ENCODE data around the gene CCDC149.

CCDC149 gene

DNA sequence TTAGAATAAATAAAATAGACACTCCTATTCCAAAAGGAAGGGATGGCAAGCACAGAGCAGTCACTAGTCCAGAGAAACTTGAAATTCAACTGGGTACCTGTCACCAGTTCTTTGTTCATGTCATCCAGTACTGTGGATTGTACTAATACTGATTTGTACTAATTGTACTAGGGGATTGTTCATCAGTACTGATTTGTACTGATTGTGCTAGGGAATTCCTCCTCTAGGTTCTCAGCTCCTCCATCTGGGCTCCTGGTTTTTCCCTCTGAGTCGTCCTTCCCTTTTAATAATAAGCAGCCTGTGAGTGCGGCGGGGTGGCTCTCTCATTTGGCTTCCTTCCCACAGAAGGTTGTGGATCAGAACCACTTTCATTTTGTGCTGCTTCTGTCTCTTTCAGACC, 148.5 kb downstream of the CCDC149 start:
- Histone ChIP-seq H3K27ac (ENCODE audit: insufficient read depth, low read length, poor library complexity, severe bottlenecking) (no peak overlapping the region), H3K36me3 (ENCODE audit: control insufficient read depth, insufficient read depth, low read length) (no peaks in the 10 kb centered on the region), H3K4me3 (ENCODE audit: insufficient read depth, low read depth, low read length, poor library complexity, severe bottlenecking) (no peak overlapping the region), H3K4me1 (ENCODE audit: control insufficient read depth, insufficient read depth, low read length, poor library complexity, severe bottlenecking) (no peaks in the 10 kb centered on the region), H3K27me3 (replicated peaks; ENCODE audit: control insufficient read depth, insufficient read depth, low read length, poor library complexity, severe bottlenecking) (no peaks in the 10 kb centered on the region), H3K9me3 (ENCODE audit: control insufficient read depth, low read length) (no peaks in the 10 kb centered on the region)
- no peak for DNase-seq

DNA sequence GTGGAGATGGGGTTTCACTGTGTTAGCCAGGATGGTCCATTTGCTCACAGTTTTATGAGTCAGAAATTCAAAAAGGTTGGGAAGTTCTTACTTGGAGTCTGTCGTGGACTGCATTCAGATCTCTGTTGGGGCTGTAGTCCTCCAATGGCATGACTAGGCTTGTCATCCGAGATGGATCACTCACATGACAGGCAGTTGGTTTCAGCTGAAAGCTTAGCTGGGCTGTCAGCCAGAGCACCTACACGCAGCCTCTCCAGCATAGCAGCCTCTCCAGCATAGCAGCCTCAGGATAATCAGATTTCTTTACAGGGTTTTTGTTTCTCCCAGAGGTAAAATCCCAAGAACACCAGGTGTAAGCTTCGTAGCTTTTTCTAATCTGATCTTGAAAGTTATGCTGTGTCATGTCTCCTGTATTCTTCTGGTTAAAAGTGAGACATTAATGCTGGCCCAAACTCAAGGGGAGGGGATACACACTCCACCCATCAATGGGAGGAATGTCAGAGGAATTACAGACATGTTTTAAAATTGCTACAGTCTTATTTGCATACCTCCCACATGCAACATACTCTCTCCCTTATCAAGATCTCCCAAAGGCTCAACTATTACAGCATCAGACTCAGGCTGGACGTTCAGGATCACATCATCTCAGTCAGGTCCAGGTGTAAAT, 149.1 kb downstream of the CCDC149 start:
- H3K4me1 ChIP-seq (ENCODE audit: control insufficient read depth, insufficient read depth, low read length, poor library complexity, severe bottlenecking): no peaks in the 10 kb centered on the region
- DNase-seq: no peak
- no peak overlapping the region for H3K27ac ChIP-seq (ENCODE audit: insufficient read depth, low read length, poor library complexity, severe bottlenecking)
- H3K9me3 ChIP-seq (ENCODE audit: control insufficient read depth, low read length): no peaks in the 10 kb centered on the region
- no peak overlapping the region for H3K4me3 ChIP-seq (ENCODE audit: insufficient read depth, low read depth, low read length, poor library complexity, severe bottlenecking)
- H3K36me3 ChIP-seq (ENCODE audit: control insufficient read depth, insufficient read depth, low read length): no peaks in the 10 kb centered on the region
- H3K27me3 ChIP-seq (replicated peaks; ENCODE audit: control insufficient read depth, insufficient read depth, low read length, poor library complexity, severe bottlenecking): no peaks in the 10 kb centered on the region

All from effector memory CD4-positive, alpha-beta T cell (primary cell).